Neuronal stem cell (in vitro differentiated cells): ENCODE results near the gene STX18. TPM values are rescaled to one million over a fixed set of nuclear protein-coding genes. Genes with fewer than 3 reads are reported as not detected.

Source experiments
- DNase-seq: peaks from one replicate; pipeline ENCODE4 v3.0.0-alpha.2; 2013; ENCODE audit warnings: low spot score
- H2AFZ ChIP-seq: one replicate; pipeline ENCODE4 v1.6.1; 2013; ENCODE audit warnings: mild to moderate bottlenecking, low read length, inconsistent platforms
- H2AK5ac ChIP-seq: 2 replicates; pipeline ENCODE4 v1.6.1; 2013; ENCODE audit warnings: low read depth, mild to moderate bottlenecking, inconsistent platforms, low read length, moderate library complexity, mixed read lengths
- H2BK120ac ChIP-seq: 2 replicates; pipeline ENCODE4 v1.6.1; 2013; ENCODE audit warnings: low read depth, mild to moderate bottlenecking, inconsistent platforms, low read length, moderate library complexity, mixed read lengths
- H2BK12ac ChIP-seq: one replicate; pipeline ENCODE4 v1.6.1; 2013; ENCODE audit warnings: low read length, inconsistent platforms
- H2BK15ac ChIP-seq: 2 replicates; pipeline ENCODE4 v1.6.1; 2013; ENCODE audit warnings: mild to moderate bottlenecking, low read length, inconsistent platforms, mixed read lengths
- H2BK5ac ChIP-seq: one replicate; pipeline ENCODE4 v1.6.1; 2013; ENCODE audit warnings: inconsistent platforms, mild to moderate bottlenecking, low read length, moderate library complexity
- H3K14ac ChIP-seq: one replicate; pipeline ENCODE4 v1.6.1; 2013; ENCODE audit warnings: low read length, inconsistent platforms
- H3K18ac ChIP-seq: 2 replicates; pipeline ENCODE4 v1.6.1; 2013; ENCODE audit warnings: low read length, inconsistent platforms
- H3K23ac ChIP-seq: 2 replicates; pipeline ENCODE4 v1.6.1; 2013; ENCODE audit warnings: low read depth, mild to moderate bottlenecking, mixed read lengths, low read length, inconsistent platforms; ENCODE audit not compliant: poor library complexity
- H3K27ac ChIP-seq: replicated peaks from 3 replicates; pipeline ENCODE4 v1.5.1; 2013; ENCODE audit warnings: low read length, inconsistent platforms
- H3K27me3 ChIP-seq, 3 experiments: 2 replicates each; pipeline ENCODE4 v1.6.1; 2013; ENCODE audit warnings: low read length in 3 of 3, mild to moderate bottlenecking in 2 of 3, inconsistent platforms in 1 of 3, low read depth in 1 of 3, mixed read lengths in 1 of 3, moderate library complexity in 1 of 3; ENCODE audit not compliant: control insufficient read depth in 3 of 3, insufficient read depth in 3 of 3
- H3K36me3 ChIP-seq, 2 donors: replicated peaks in 1 of 2; 2 replicates each; pipeline ENCODE4 v1.6.1; 2013; ENCODE audit warnings: low read length in 2 of 2; ENCODE audit not compliant: control insufficient read depth in 2 of 2, insufficient read depth in 2 of 2
- H3K4ac ChIP-seq: 2 replicates; pipeline ENCODE4 v1.6.1; 2013; ENCODE audit warnings: inconsistent platforms, mild to moderate bottlenecking, low read length, moderate library complexity
- H3K4me1 ChIP-seq, 2 donors: 1 replicate in 1 of 2; 2 replicates in 1 of 2; pipeline ENCODE4 v1.6.1; 2013; ENCODE audit warnings: low read length in 2 of 2, low read depth in 1 of 2; ENCODE audit not compliant: control insufficient read depth in 2 of 2, insufficient read depth in 1 of 2
- H3K4me2 ChIP-seq: one replicate; pipeline ENCODE4 v1.6.1; 2013; ENCODE audit warnings: mild to moderate bottlenecking, low read length, inconsistent platforms; ENCODE audit not compliant: insufficient read depth, poor library complexity, severe bottlenecking
- H3K4me3 ChIP-seq, 2 donors: 2 replicates each; pipeline ENCODE4 v1.5.1; 2013; ENCODE audit warnings: low read length in 2 of 2, mild to moderate bottlenecking in 2 of 2, inconsistent platforms in 1 of 2, moderate library complexity in 1 of 2
- H3K79me1 ChIP-seq: one replicate; pipeline ENCODE4 v1.6.1; 2013; ENCODE audit warnings: low read depth, mild to moderate bottlenecking, inconsistent platforms, low read length, moderate library complexity
- H3K9ac ChIP-seq: one replicate; pipeline ENCODE4 v1.6.1; 2013; ENCODE audit warnings: mild to moderate bottlenecking, low read depth, low read length, inconsistent platforms; ENCODE audit not compliant: poor library complexity
- H3K9me3 ChIP-seq, 2 donors: replicated peaks in 1 of 2; 2 replicates each; pipeline versions ENCODE3 to v1.6.1; 2013; ENCODE audit warnings: low read length in 2 of 2, mild to moderate bottlenecking in 2 of 2, inconsistent platforms in 1 of 2, low read depth in 1 of 2, mixed read lengths in 1 of 2, moderate library complexity in 1 of 2; ENCODE audit not compliant: control insufficient read depth in 2 of 2, insufficient read depth in 1 of 2
- H4K8ac ChIP-seq: one replicate; pipeline ENCODE4 v1.6.1; 2013; ENCODE audit warnings: low read depth, mild to moderate bottlenecking, inconsistent platforms, low read length, moderate library complexity
- H4K91ac ChIP-seq: one replicate; pipeline ENCODE4 v1.6.1; 2013; ENCODE audit warnings: low read length, low read depth, mild to moderate bottlenecking, inconsistent platforms; ENCODE audit not compliant: poor library complexity
- WGBS, 2 donors: extraction: QIAGEN DNeasy Blood & Tissue Kit; methylation state at CpG; one replicate each; pipeline ENCODE4 v1.1.7; 2013; ENCODE audit warnings: missing lambda C conversion rate in 2 of 2, mixed read lengths in 1 of 2; ENCODE audit not compliant: insufficient read length in 2 of 2, insufficient replicate concordance in 1 of 2; ENCODE audit errors: extremely low coverage in 2 of 2; 5-methylcytosine and 5-hydroxymethylcytosine counted together
- polyA plus RNA-seq, 2 experiments: library from polyadenylated mRNA; stranded (reverse); fragments of 200-250 nt; gene quantifications; one replicate each; pipeline ENCODE4 v1.2.3, GENCODE V29; 2013

STX18 gene
- polyA plus RNA-seq (2013, experiment 1 of 2): 16.6 TPM
- polyA plus RNA-seq (2013, experiment 2 of 2): 16.8 TPM

GRCh38 chr4:4541661-4542570, at the start of gene STX18:
TSS of gene STX18 (minus strand) at chr4:4542048. CDS start at chr4:4541964, 84 bp downstream.
- H2BK120ac ChIP-seq: no peak within 1 kb of the TSS
- H3K4me3 ChIP-seq: peak within 1 kb of the TSS; percentile 92 to 95
- H3K4me2 ChIP-seq: peak within 1 kb of the TSS; percentile 67
- no peak within 1 kb of the TSS for H2BK5ac ChIP-seq
- peak within 1 kb of the TSS; percentile 32 for H3K23ac ChIP-seq
- H3K4me1 ChIP-seq: peaks cover 2 to 8% of the 10 kb centered on the region in 2 donors
- peak within 1 kb of the TSS; percentile 98 for H3K9ac ChIP-seq
- H3K14ac ChIP-seq: peak within 1 kb of the TSS; percentile 32
- peak within 1 kb of the TSS; percentile 99 for H2AFZ ChIP-seq
- H3K27ac ChIP-seq: peak within 1 kb of the TSS; percentile 10
- H2AK5ac ChIP-seq: no peak within 1 kb of the TSS
- peaks cover 2% of the 10 kb centered on the region for H3K79me1 ChIP-seq
- whole genome bisulfite sequencing, 2 donors: no CpG with 5 or more reads among the region's 76 CpGs
- no peak within 1 kb of the TSS for H3K4ac ChIP-seq
- peak within 1 kb of the TSS; percentile 95 for H3K18ac ChIP-seq
- no peak within 1 kb of the TSS for H2BK12ac ChIP-seq
- no peaks in the 10 kb centered on the region for H3K9me3 ChIP-seq
- peak; percentile 90 for DNase-seq
- H4K8ac ChIP-seq: no peak within 1 kb of the TSS
- peak within 1 kb of the TSS; percentile 22 for H4K91ac ChIP-seq
- H2BK15ac ChIP-seq: no peak within 1 kb of the TSS
- H3K27me3 ChIP-seq: no peaks in the 10 kb centered on the region
- H3K36me3 ChIP-seq: peaks cover 2 to 12% of the 10 kb centered on the region in 2 donors

- H4K91ac ChIP-seq: no peak overlapping the region
- no peak overlapping the region for H4K8ac ChIP-seq
- no peak overlapping the region for H2BK5ac ChIP-seq
- H3K4me2 ChIP-seq: no peak overlapping the region
- H3K9ac ChIP-seq: no peak overlapping the region
- H2AFZ ChIP-seq: no peak overlapping the region
- H2BK15ac ChIP-seq: no peak overlapping the region
- H3K4me1 ChIP-seq: peaks cover 3 to 8% of the 10 kb centered on the region in 2 donors
- H3K4me3 ChIP-seq: no peak overlapping the region
- no peaks in the 10 kb centered on the region for H3K27me3 ChIP-seq
- no CpG with 5 or more reads among the region's 4 CpGs for WGBS, 2 donors
- no peak overlapping the region for H2AK5ac ChIP-seq
- no peaks in the 10 kb centered on the region for H3K36me3 ChIP-seq
- peaks cover 6 to 37% of the 10 kb centered on the region in 2 donors for H3K9me3 ChIP-seq
- H3K14ac ChIP-seq: no peak overlapping the region
- no peaks in the 10 kb centered on the region for H3K79me1 ChIP-seq
- H3K27ac ChIP-seq: no peak overlapping the region
- no peak for DNase-seq
- H3K23ac ChIP-seq: no peak overlapping the region
- no peak overlapping the region for H2BK12ac ChIP-seq
- no peak overlapping the region for H3K18ac ChIP-seq
- no peak overlapping the region for H3K4ac ChIP-seq
- H2BK120ac ChIP-seq: no peak overlapping the region
Observed at GRCh38 chr4:4591071-4591470, 49.2 kb upstream of the STX18 start.

GRCh38 chr4:4590546-4590945, 48.7 kb upstream of the STX18 start:
- H3K4me3 ChIP-seq: no peak overlapping the region
- no peak overlapping the region for H2BK5ac ChIP-seq
- H2AFZ ChIP-seq: no peak overlapping the region
- no peak overlapping the region for H4K91ac ChIP-seq
- H3K79me1 ChIP-seq: no peaks in the 10 kb centered on the region
- no peaks in the 10 kb centered on the region for H3K27me3 ChIP-seq
- peaks cover 3 to 8% of the 10 kb centered on the region in 2 donors for H3K4me1 ChIP-seq
- H3K4ac ChIP-seq: no peak overlapping the region
- H4K8ac ChIP-seq: no peak overlapping the region
- H2BK12ac ChIP-seq: no peak overlapping the region
- no peak overlapping the region for H2BK15ac ChIP-seq
- no peak overlapping the region for H3K14ac ChIP-seq
- no peak overlapping the region for H2BK120ac ChIP-seq
- no peaks in the 10 kb centered on the region for H3K36me3 ChIP-seq
- H3K23ac ChIP-seq: no peak overlapping the region
- H3K27ac ChIP-seq: no peak overlapping the region
- peaks cover 6 to 32% of the 10 kb centered on the region in 2 donors for H3K9me3 ChIP-seq
- no CpG with 5 or more reads among the region's 7 CpGs for WGBS, 2 donors
- H3K9ac ChIP-seq: no peak overlapping the region
- H2AK5ac ChIP-seq: no peak overlapping the region
- no peak for DNase-seq
- no peak overlapping the region for H3K18ac ChIP-seq
- no peak overlapping the region for H3K4me2 ChIP-seq

- no peak for DNase-seq
- Histone ChIP-seq H3K9me3 (peaks cover 0 to 9% of the 10 kb centered on the region in 2 donors), H2BK15ac (no peak overlapping the region), H3K23ac (no peak overlapping the region), H4K8ac (no peak overlapping the region), H2AFZ (no peak overlapping the region), H3K9ac (no peak overlapping the region), H3K27ac (no peak overlapping the region), H3K36me3 (no peaks in the 10 kb centered on the region), H4K91ac (no peak overlapping the region), H2AK5ac (no peak overlapping the region), H2BK120ac (no peak overlapping the region), H2BK5ac (no peak overlapping the region), H3K4ac (no peak overlapping the region), H3K27me3 (no peaks in the 10 kb centered on the region), H3K18ac (no peak overlapping the region), H3K14ac (no peak overlapping the region), H3K79me1 (no peaks in the 10 kb centered on the region), H3K4me2 (no peak overlapping the region), H3K4me3 (no peak overlapping the region), H2BK12ac (no peak overlapping the region), H3K4me1 (peaks cover 2 to 4% of the 10 kb centered on the region in 2 donors)
- WGBS, 2 donors: no CpG with 5 or more reads among the region's 3 CpGs
Observed at GRCh38 chr4:4585012-4585670, 43.3 kb upstream of the STX18 start.
